BLaER1 treated with 17β-estradiol and CSF1 and Interleukin-3, amounts not matched to agents 10 nM and 100 nM (cell line): Measurements from ENCODE around the gene CEP128.

ENCODE experiments used
- H3K27ac ChIP-seq, 11 experiments: shearing (Covaris generic); formaldehyde crosslinking; 2 replicates each; pipeline ENCODE4 v1.8.1; 2022
- H3K27me3 ChIP-seq, 11 experiments: shearing (Covaris generic); formaldehyde crosslinking; 2 replicates each; pipeline ENCODE4 v1.8.1; 2022
- H3K36me3 ChIP-seq, 11 experiments: shearing (Covaris generic); formaldehyde crosslinking; 2 replicates each; pipeline ENCODE4 v1.8.1; 2022
- H3K4me1 ChIP-seq, 10 experiments: shearing (Covaris generic); formaldehyde crosslinking; 2 replicates each; pipeline ENCODE4 v1.8.1; 2022
- H3K4me2 ChIP-seq, 11 experiments: shearing (Covaris generic); formaldehyde crosslinking; 2 replicates each; pipeline ENCODE4 v1.8.1; 2022
- H3K4me3 ChIP-seq, 10 experiments: shearing (Covaris generic); formaldehyde crosslinking; 2 replicates each; pipeline ENCODE4 v1.8.1; 2022
- H3K9ac ChIP-seq, 11 experiments: shearing (Covaris generic); formaldehyde crosslinking; 2 replicates each; pipeline ENCODE4 v1.8.1; 2022
- H3K9me3 ChIP-seq, 11 experiments: shearing (Covaris generic); formaldehyde crosslinking; replicated peaks in 1 of 11; 2 replicates each; pipeline ENCODE4 v1.8.1; 2022
- H4K20me1 ChIP-seq, 11 experiments: shearing (Covaris generic); formaldehyde crosslinking; 2 replicates each; pipeline ENCODE4 v1.8.1; 2022
- Cebpa-rat ChIP-seq, 11 experiments: shearing (Covaris generic); IDR thresholded peaks; 2 replicates each; pipeline ENCODE4 v1.8.1; 2022

CEP128 gene

GRCh38 chr14:80978403-80978802, 36.9 kb upstream of the CEP128 start:
- no peaks in the 10 kb centered on the region for H3K27me3 ChIP-seq
- no peaks in the 10 kb centered on the region for H3K36me3 ChIP-seq
- no peak for TF ChIP-seq Cebpa-rat (IDR thresholded peaks at IDR 0.05)
- H3K4me1 ChIP-seq, result peaks cover 0 to 60% (median 42%) of the 10 kb centered on the region in 10 experiments; a peak in 16 of 20 replicates
- peaks cover 0 to 24% (median 8%) of the 10 kb centered on the region in 11 experiments; a peak in 10 of 22 replicates for H3K9me3 ChIP-seq
- no peaks in the 10 kb centered on the region; a peak in 1 of 22 replicates for H4K20me1 ChIP-seq
- peak overlapping the region in 3 of 11 experiments; percentile 7 to 32 (median 11); a peak in 4 of 22 replicates for H3K9ac ChIP-seq
- peak overlapping the region in 7 of 11 experiments; percentile 20 to 69 (median 43); a peak in 12 of 22 replicates for H3K27ac ChIP-seq
- H3K4me3 ChIP-seq, result no peak overlapping the region
- peak overlapping the region in 8 of 11 experiments; percentile 29 to 79 (median 62); a peak in 17 of 22 replicates for H3K4me2 ChIP-seq

- H3K27ac ChIP-seq, result peak overlapping the region in 3 of 11 experiments; percentile 62 to 69 (median 67); a peak in 5 of 22 replicates
- H4K20me1 ChIP-seq, result no peaks in the 10 kb centered on the region; a peak in 1 of 22 replicates
- H3K36me3 ChIP-seq, result no peaks in the 10 kb centered on the region
- peaks cover 0 to 24% (median 8%) of the 10 kb centered on the region in 11 experiments; a peak in 10 of 22 replicates for H3K9me3 ChIP-seq
- no peak for TF ChIP-seq Cebpa-rat (IDR thresholded peaks at IDR 0.05)
- peaks cover 0 to 60% (median 42%) of the 10 kb centered on the region in 10 experiments; a peak in 16 of 20 replicates for H3K4me1 ChIP-seq
- no peaks in the 10 kb centered on the region for H3K27me3 ChIP-seq
- H3K4me3 ChIP-seq, result no peak overlapping the region
- no peak overlapping the region for H3K9ac ChIP-seq
- H3K4me2 ChIP-seq, result peak overlapping the region in 5 of 11 experiments; percentile 49 to 79 (median 68); a peak in 6 of 22 replicates
These were observed 35.7 kb upstream of the CEP128 start for GRCh38 chr14:80977221-80977620.

- Histone ChIP-seq H3K9me3 (peaks cover 0 to 17% (median 8%) of the 10 kb centered on the region in 11 experiments; a peak in 9 of 22 replicates), H4K20me1 (no peaks in the 10 kb centered on the region; a peak in 1 of 22 replicates), H3K9ac (peak overlapping the region in 2 of 11 experiments; percentile 34 to 50; a peak in 1 of 22 replicates), H3K27me3 (no peaks in the 10 kb centered on the region), H3K4me1 (peaks cover 0 to 54% (median 39%) of the 10 kb centered on the region in 10 experiments; a peak in 16 of 20 replicates), H3K27ac (peak overlapping the region in 5 of 11 experiments; percentile 46 to 73 (median 60); a peak in 10 of 22 replicates), H3K4me3 (no peak overlapping the region), H3K36me3 (no peaks in the 10 kb centered on the region), H3K4me2 (peak overlapping the region in 9 of 11 experiments; percentile 11 to 65 (median 52); a peak in 17 of 22 replicates)
- no peak for TF ChIP-seq Cebpa-rat (IDR thresholded peaks at IDR 0.05)
These were observed 33.1 kb upstream of the CEP128 start for GRCh38 chr14:80974679-80975078.

- TF ChIP-seq Cebpa-rat (IDR thresholded peaks at IDR 0.05), result no peak
- Histone ChIP-seq H3K9me3 (peaks cover 0 to 17% (median 8%) of the 10 kb centered on the region in 11 experiments; a peak in 9 of 22 replicates), H3K36me3 (no peaks in the 10 kb centered on the region), H3K4me2 (peak overlapping the region in 10 of 11 experiments; percentile 3 to 65 (median 45); a peak in 18 of 22 replicates), H3K4me3 (no peak overlapping the region), H4K20me1 (no peaks in the 10 kb centered on the region; a peak in 1 of 22 replicates), H3K4me1 (peaks cover 0 to 48% (median 38%) of the 10 kb centered on the region in 10 experiments; a peak in 16 of 20 replicates), H3K27me3 (no peaks in the 10 kb centered on the region), H3K27ac (peak overlapping the region in 6 of 11 experiments; percentile 38 to 73 (median 58); a peak in 10 of 22 replicates), H3K9ac (peak overlapping the region in 3 of 11 experiments; percentile 21 to 50 (median 29); a peak in 5 of 22 replicates)
These were observed 32.5 kb upstream of the CEP128 start for GRCh38 chr14:80973931-80974641.

GRCh38 chr14:80965037-80965436, 23.5 kb upstream of the CEP128 start:
- no peak for TF ChIP-seq Cebpa-rat (IDR thresholded peaks at IDR 0.05)
- no peak overlapping the region for H3K27ac ChIP-seq
- no peak overlapping the region for H3K9ac ChIP-seq
- H3K27me3 ChIP-seq, result no peaks in the 10 kb centered on the region
- no peak overlapping the region for H3K4me2 ChIP-seq
- no peak overlapping the region for H3K4me3 ChIP-seq
- H3K9me3 ChIP-seq, result no peaks in the 10 kb centered on the region
- H3K4me1 ChIP-seq, result peaks cover 0 to 10% (median 3%) of the 10 kb centered on the region in 10 experiments; a peak in 15 of 20 replicates
- H3K36me3 ChIP-seq, result no peaks in the 10 kb centered on the region
- H4K20me1 ChIP-seq, result no peaks in the 10 kb centered on the region

GRCh38 chr14:80959496-80959895, 18.0 kb upstream of the CEP128 start:
- Histone ChIP-seq H3K9ac (peak overlapping the region in 5 of 11 experiments; percentile 27 to 70 (median 57); a peak in 8 of 22 replicates), H3K4me2 (peak overlapping the region; percentile 43 to 99 (median 68)), H4K20me1 (no peaks in the 10 kb centered on the region)

GRCh38 chr14:80958939-80959338, 17.4 kb upstream of the CEP128 start:
- no peaks in the 10 kb centered on the region for H3K27me3 ChIP-seq
- H3K9me3 ChIP-seq, result no peaks in the 10 kb centered on the region
- H3K4me1 ChIP-seq, result peaks cover 23 to 61% (median 48%) of the 10 kb centered on the region in 10 experiments
- TF ChIP-seq Cebpa-rat (IDR thresholded peaks at IDR 0.05), result no peak
- H3K4me2 ChIP-seq, result peak overlapping the region; percentile 43 to 99 (median 68)
- peak overlapping the region in 5 of 11 experiments; percentile 27 to 70 (median 57); a peak in 9 of 22 replicates for H3K9ac ChIP-seq
- peak overlapping the region in 8 of 11 experiments; percentile 24 to 83 (median 66); a peak in 15 of 22 replicates for H3K27ac ChIP-seq
- H3K36me3 ChIP-seq, result no peaks in the 10 kb centered on the region
- no peaks in the 10 kb centered on the region for H4K20me1 ChIP-seq
- H3K4me3 ChIP-seq, result no peak overlapping the region

More at GRCh38 chr14:80959496-80959895, 18.0 kb upstream of the CEP128 start:
- H3K4me1 ChIP-seq, result peaks cover 23 to 61% (median 48%) of the 10 kb centered on the region in 10 experiments
- peak overlapping the region in 2 of 10 experiments; percentile 0 to 10; a peak in 1 of 20 replicates for H3K4me3 ChIP-seq
- H3K27me3 ChIP-seq, result no peaks in the 10 kb centered on the region
- H3K9me3 ChIP-seq, result no peaks in the 10 kb centered on the region
- H3K36me3 ChIP-seq, result no peaks in the 10 kb centered on the region
- no peak for TF ChIP-seq Cebpa-rat (IDR thresholded peaks at IDR 0.05)
- peak overlapping the region in 8 of 11 experiments; percentile 24 to 83 (median 66); a peak in 16 of 22 replicates for H3K27ac ChIP-seq

- Histone ChIP-seq H3K4me1 (peaks cover 23 to 61% (median 48%) of the 10 kb centered on the region in 10 experiments), H3K4me2 (peak overlapping the region in 8 of 11 experiments; percentile 25 to 99 (median 76); a peak in 10 of 22 replicates), H3K9me3 (no peaks in the 10 kb centered on the region), H3K27ac (peak overlapping the region in 6 of 11 experiments; percentile 61 to 83 (median 70); a peak in 12 of 22 replicates), H4K20me1 (no peaks in the 10 kb centered on the region), H3K27me3 (no peaks in the 10 kb centered on the region), H3K9ac (peak overlapping the region in 1 of 11 experiments; percentile 62; a peak in 1 of 22 replicates), H3K4me3 (no peak overlapping the region), H3K36me3 (no peaks in the 10 kb centered on the region)
- TF ChIP-seq Cebpa-rat (IDR thresholded peaks at IDR 0.05), result no peak
These were observed 16.7 kb upstream of the CEP128 start for GRCh38 chr14:80958226-80958625.
